Measurements from ENCODE around the gene RIPOR3.

DNA sequence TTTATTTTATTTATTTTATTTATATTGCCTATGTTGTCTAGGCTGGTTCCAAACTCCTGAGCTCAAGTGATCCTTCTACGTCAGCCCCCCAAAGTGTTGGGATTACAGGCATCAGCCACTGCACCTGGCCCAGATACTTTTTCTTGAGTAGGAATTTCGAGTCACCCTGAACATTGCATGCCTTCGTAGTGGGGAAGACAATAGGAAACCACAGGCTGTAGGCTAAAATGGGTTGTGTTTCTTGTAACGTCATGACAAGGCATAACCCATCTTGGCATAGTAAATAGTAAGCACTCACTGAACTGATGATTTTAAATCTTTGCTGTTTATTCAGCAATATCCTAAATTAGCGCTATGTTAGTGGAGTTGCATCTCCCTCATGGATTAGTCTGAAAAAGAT is 146.2 kb downstream of the RIPOR3 start:
- TF ChIP-seq, protein P1, sequence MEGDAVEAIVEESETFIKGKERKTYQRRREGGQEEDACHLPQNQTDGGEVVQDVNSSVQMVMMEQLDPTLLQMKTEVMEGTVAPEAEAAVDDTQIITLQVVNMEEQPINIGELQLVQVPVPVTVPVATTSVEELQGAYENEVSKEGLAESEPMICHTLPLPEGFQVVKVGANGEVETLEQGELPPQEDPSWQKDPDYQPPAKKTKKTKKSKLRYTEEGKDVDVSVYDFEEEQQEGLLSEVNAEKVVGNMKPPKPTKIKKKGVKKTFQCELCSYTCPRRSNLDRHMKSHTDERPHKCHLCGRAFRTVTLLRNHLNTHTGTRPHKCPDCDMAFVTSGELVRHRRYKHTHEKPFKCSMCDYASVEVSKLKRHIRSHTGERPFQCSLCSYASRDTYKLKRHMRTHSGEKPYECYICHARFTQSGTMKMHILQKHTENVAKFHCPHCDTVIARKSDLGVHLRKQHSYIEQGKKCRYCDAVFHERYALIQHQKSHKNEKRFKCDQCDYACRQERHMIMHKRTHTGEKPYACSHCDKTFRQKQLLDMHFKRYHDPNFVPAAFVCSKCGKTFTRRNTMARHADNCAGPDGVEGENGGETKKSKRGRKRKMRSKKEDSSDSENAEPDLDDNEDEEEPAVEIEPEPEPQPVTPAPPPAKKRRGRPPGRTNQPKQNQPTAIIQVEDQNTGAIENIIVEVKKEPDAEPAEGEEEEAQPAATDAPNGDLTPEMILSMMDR (IDR thresholded peaks at IDR 0.05) = no peak
- no peak for TF ChIP-seq POLR2A (IDR thresholded peaks at IDR 0.05)
